H9 (cell line): ENCODE measurements around the gene CDH15. TPM values are rescaled to one million over a fixed set of nuclear protein-coding genes. Genes with fewer than 3 reads are reported as not detected.

Experiments used
- DNase-seq: peaks from one replicate; pipeline ENCODE4 v3.0.0-alpha.2; 2017
- H2AFZ ChIP-seq: one replicate; pipeline ENCODE4 v1.6.1; 2013; ENCODE audit warnings: mild to moderate bottlenecking, low read length, control low read depth, moderate library complexity
- H2AK5ac ChIP-seq: 2 replicates; pipeline ENCODE4 v1.6.1; 2013; ENCODE audit warnings: low read length, control low read depth, mixed read lengths; ENCODE audit not compliant: insufficient read length
- H2BK120ac ChIP-seq: one replicate; pipeline ENCODE4 v1.6.1; 2013; ENCODE audit warnings: low read depth, mild to moderate bottlenecking, low read length, control low read depth, inconsistent platforms; ENCODE audit not compliant: poor library complexity, severe bottlenecking
- H2BK12ac ChIP-seq: 2 replicates; pipeline ENCODE4 v1.6.1; 2013; ENCODE audit warnings: low read length, control low read depth, mixed read lengths, low read depth; ENCODE audit not compliant: insufficient read length
- H2BK15ac ChIP-seq: 2 replicates; pipeline ENCODE4 v1.6.1; 2013; ENCODE audit warnings: low read depth, low read length, control low read depth
- H2BK20ac ChIP-seq: one replicate; pipeline ENCODE4 v1.6.1; 2013; ENCODE audit warnings: low read depth, mild to moderate bottlenecking, low read length, control low read depth, inconsistent platforms; ENCODE audit not compliant: poor library complexity, severe bottlenecking
- H2BK5ac ChIP-seq: 2 replicates; pipeline ENCODE4 v1.6.1; 2013; ENCODE audit warnings: low read length, control low read depth, mixed read lengths; ENCODE audit not compliant: insufficient read length
- H3K14ac ChIP-seq: 2 replicates; pipeline ENCODE4 v1.6.1; 2013; ENCODE audit warnings: low read length, control low read depth; ENCODE audit not compliant: insufficient read depth
- H3K18ac ChIP-seq: 2 replicates; pipeline ENCODE4 v1.6.1; 2013; ENCODE audit warnings: low read depth, mild to moderate bottlenecking, mixed read lengths, low read length, control low read depth; ENCODE audit not compliant: insufficient read length
- H3K23ac ChIP-seq: 2 replicates; pipeline ENCODE4 v1.6.1; 2013; ENCODE audit warnings: low read length, control low read depth, mixed read lengths, low read depth; ENCODE audit not compliant: insufficient read length
- H3K23me2 ChIP-seq: 2 replicates; pipeline ENCODE4 v1.6.1; 2013; ENCODE audit warnings: low read depth, mild to moderate bottlenecking, mixed read lengths, low read length, control low read depth; ENCODE audit not compliant: insufficient read length, poor library complexity, severe bottlenecking
- H3K27ac ChIP-seq: 2 replicates; pipeline ENCODE4 v1.5.1; 2013; ENCODE audit warnings: low read length, control low read depth, mixed read lengths, low read depth; ENCODE audit not compliant: insufficient read length
- H3K27me3 ChIP-seq: 2 replicates; pipeline ENCODE4 v1.6.1; 2013; ENCODE audit warnings: low read length, control low read depth, inconsistent platforms; ENCODE audit not compliant: insufficient read depth
- H3K4ac ChIP-seq: 2 replicates; pipeline ENCODE4 v1.6.1; 2013; ENCODE audit warnings: low read depth, mild to moderate bottlenecking, control low read depth, inconsistent platforms, low read length, moderate library complexity
- H3K4me1 ChIP-seq: 2 replicates; pipeline ENCODE4 v1.6.1; 2013; ENCODE audit warnings: low read length, control low read depth, inconsistent platforms; ENCODE audit not compliant: insufficient read depth
- H3K4me2 ChIP-seq: 2 replicates; pipeline ENCODE4 v1.6.1; 2013; ENCODE audit warnings: low read length, control low read depth, mixed read lengths; ENCODE audit not compliant: insufficient read length, insufficient read depth
- H3K56ac ChIP-seq: 2 replicates; pipeline ENCODE4 v1.6.1; 2013; ENCODE audit warnings: low read depth, mild to moderate bottlenecking, mixed read lengths, low read length, control low read depth; ENCODE audit not compliant: insufficient read length
- H3K79me1 ChIP-seq: 2 replicates; pipeline ENCODE4 v1.6.1; 2013; ENCODE audit warnings: low read depth, mild to moderate bottlenecking, moderate library complexity, low read length, control low read depth, inconsistent platforms; ENCODE audit not compliant: insufficient read depth, poor library complexity, severe bottlenecking
- H3K79me2 ChIP-seq: 2 replicates; pipeline ENCODE4 v1.6.1; 2013; ENCODE audit warnings: low read length, control low read depth, inconsistent platforms; ENCODE audit not compliant: insufficient read depth
- H3K9ac ChIP-seq: 2 replicates; pipeline ENCODE4 v1.6.1; 2013; ENCODE audit warnings: low read length, control low read depth, mixed read lengths; ENCODE audit not compliant: insufficient read length; ENCODE audit errors: extremely low read depth
- H3K9me3 ChIP-seq: one replicate; pipeline ENCODE4 v1.6.1; 2013; ENCODE audit warnings: low read depth, low read length, inconsistent platforms; ENCODE audit not compliant: control insufficient read depth
- H3T11ph ChIP-seq: one replicate; pipeline ENCODE4 v1.6.1; 2013; ENCODE audit warnings: mild to moderate bottlenecking, low read length, control low read depth, inconsistent platforms
- H4K20me1 ChIP-seq: one replicate; pipeline ENCODE4 v1.6.1; 2013; ENCODE audit not compliant: control insufficient read depth, insufficient read length, insufficient read depth
- H4K5ac ChIP-seq: 2 replicates; pipeline ENCODE4 v1.6.1; 2013; ENCODE audit warnings: low read depth, mild to moderate bottlenecking, mixed read lengths, low read length, control low read depth; ENCODE audit not compliant: insufficient read length
- H4K8ac ChIP-seq: replicated peaks from 2 replicates; pipeline ENCODE4 v1.6.1; 2013; ENCODE audit warnings: low read length, control low read depth, mixed read lengths, low read depth; ENCODE audit not compliant: insufficient read length
- H4K91ac ChIP-seq: 2 replicates; pipeline ENCODE4 v1.6.1; 2013; ENCODE audit warnings: low read depth, mild to moderate bottlenecking, moderate library complexity, mixed read lengths, low read length, control low read depth; ENCODE audit not compliant: insufficient read length
- H3K27ac Mint-ChIP-seq, 3 experiments: 2 replicates in 2 of 3; 3 replicates in 1 of 3; pipeline ENCODE4 v1.8.0; 2020 to 2021; ENCODE audit warnings: mixed read lengths in 3 of 3, mild to moderate bottlenecking in 1 of 3, moderate library complexity in 1 of 3
- H3K27me3 Mint-ChIP-seq: 2 replicates; pipeline ENCODE4 v1.8.0; 2021; ENCODE audit warnings: low read depth, mild to moderate bottlenecking, moderate library complexity, mixed read lengths
- H3K36me3 Mint-ChIP-seq, 3 experiments: 2 replicates in 2 of 3; 3 replicates in 1 of 3; pipeline ENCODE4 v1.8.0; 2020 to 2021; ENCODE audit warnings: low read depth in 3 of 3, mixed read lengths in 3 of 3; ENCODE audit not compliant: insufficient read depth in 1 of 3
- H3K4me1 Mint-ChIP-seq, 2 experiments: 2 replicates each; pipeline ENCODE4 v1.8.0; 2020; ENCODE audit warnings: mixed read lengths in 2 of 2
- H3K4me3 Mint-ChIP-seq, 2 experiments: 2 replicates in 1 of 2; 3 replicates in 1 of 2; pipeline ENCODE4 v1.8.0; 2020 to 2021; ENCODE audit warnings: mild to moderate bottlenecking in 2 of 2, mixed read lengths in 2 of 2, moderate library complexity in 1 of 2
- H3K9me3 Mint-ChIP-seq, 2 experiments: 2 replicates in 1 of 2; 3 replicates in 1 of 2; pipeline ENCODE4 v1.8.0; 2020; ENCODE audit warnings: mild to moderate bottlenecking in 2 of 2, mixed read lengths in 2 of 2, moderate library complexity in 1 of 2
- CTCF ChIP-seq: fragments of 200-600 bp; sonication (generic); conservative IDR thresholded peaks from 3 replicates; pipeline ENCODE4 v1.8.0; 2021; ENCODE audit warnings: antibody characterized with exemption, mild to moderate bottlenecking
- WGBS: extraction: QIAGEN DNeasy Blood & Tissue Kit; methylation state at CpG from one replicate; pipeline ENCODE4 v1.1.7; 2013; ENCODE audit warnings: missing lambda C conversion rate, low lambda C conversion rate, mixed read lengths; ENCODE audit not compliant: insufficient read length; ENCODE audit errors: extremely low coverage; 5-methylcytosine and 5-hydroxymethylcytosine counted together
- total RNA-seq: library from RNA; stranded (reverse); gene quantifications from 2 replicates; pipeline ENCODE4 v1.2.1, GENCODE V29; 2021

Gene CDH15
- total RNA-seq, 1 experiment from 2014 or later = 0.28 TPM

- Histone ChIP-seq H3K9me3 (no peaks in the 10 kb centered on the region), H2BK20ac (no peak overlapping the region), H3K23ac (no peak overlapping the region), H4K20me1 (no peaks in the 10 kb centered on the region), H4K8ac (no peak overlapping the region), H2BK5ac (no peak overlapping the region), H3K9ac (no peak overlapping the region), H2BK120ac (no peak overlapping the region), H3K56ac (no peak overlapping the region), H2AFZ (no peak overlapping the region), H2AK5ac (no peak overlapping the region), H4K91ac (no peak overlapping the region), H3K14ac (peak overlapping the region; percentile 8), H3K27ac (no peak overlapping the region), H3K23me2 (peaks cover 6% of the 10 kb centered on the region), H2BK15ac (no peak overlapping the region), H3K79me2 (no peaks in the 10 kb centered on the region), H4K5ac (no peak overlapping the region), H3K79me1 (no peaks in the 10 kb centered on the region), H3K18ac (peak overlapping the region; percentile 25), H3K4me1 (no peaks in the 10 kb centered on the region), H3K4me2 (no peak overlapping the region), H2BK12ac (no peak overlapping the region), H3K4ac (no peak overlapping the region), H3K27me3 (no peaks in the 10 kb centered on the region), H3T11ph (no peak overlapping the region)
- Mint-ChIP-seq H3K27me3 (peaks cover 18% of the 10 kb centered on the region), H3K4me1 (peaks cover 12 to 23% of the 10 kb centered on the region in 2 experiments), H3K9me3 (no peaks in the 10 kb centered on the region), H3K4me3 (no peak overlapping the region), H3K27ac (no peak overlapping the region), H3K36me3 (no peaks in the 10 kb centered on the region)
- peak; percentile 52 for DNase-seq
- WGBS = no CpG with 5 or more reads among the region's 23 CpGs
- TF ChIP-seq CTCF = no peak
Observed at GRCh38 chr16:89174055-89174827, 2.7 kb downstream of the CDH15 start.
